MM.1S (cell line): Measurements from ENCODE around the gene DAG1.

Source experiments
- CTCF ChIP-seq: fragments of 300-600 bp; sonication (generic); IDR thresholded peaks from 2 replicates; pipeline ENCODE4 v1.5.1; 2016; ENCODE audit warnings: antibody characterized with exemption, low read length, mixed read lengths
- EZH2 ChIP-seq: fragments of 300-600 bp; sonication (generic); optimal IDR thresholded peaks from 2 replicates; pipeline ENCODE3; 2017; ENCODE audit warnings: low read depth, mild to moderate bottlenecking, antibody characterized with exemption, low read length, mixed read lengths

- TF ChIP-seq CTCF: no peak
- no peak for TF ChIP-seq EZH2
Measured at GRCh38 chr3:49582177-49582576, 112.1 kb downstream of the DAG1 start.
